GM04503 (cell line): Measurements from ENCODE around the gene NOTCH2NLA.
"Not testable (repeated sequence)": the region's sequence is repeated elsewhere in the genome, so short reads cannot be mapped to it uniquely, and the experiment has no call there.

Experiments used
- DNase-seq: peaks from one replicate; pipeline ENCODE4 v3.0.0-alpha.2; 2012; ENCODE audit warnings: low read depth

The NOTCH2NLA gene

DNA sequence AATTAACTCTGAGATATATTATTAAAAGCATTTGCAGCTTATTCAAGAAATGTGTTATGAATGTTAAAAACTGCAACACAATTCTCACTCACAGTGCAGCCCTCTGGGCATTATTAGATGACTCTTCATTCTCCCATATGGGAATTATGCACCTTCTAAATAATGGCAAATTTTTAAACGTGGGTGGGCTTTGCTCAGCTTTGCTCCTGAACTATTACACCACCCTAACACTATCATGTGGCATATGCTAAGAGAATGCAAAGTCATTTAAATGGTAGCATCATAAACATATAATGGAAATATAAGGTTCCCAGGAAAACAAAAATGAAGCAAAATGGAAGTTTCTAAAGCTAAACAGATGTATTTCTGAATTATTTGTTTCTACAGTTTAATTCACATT, 61.5 kb downstream of the NOTCH2NLA start:
- DNase-seq, result not testable (repeated sequence)

DNA sequence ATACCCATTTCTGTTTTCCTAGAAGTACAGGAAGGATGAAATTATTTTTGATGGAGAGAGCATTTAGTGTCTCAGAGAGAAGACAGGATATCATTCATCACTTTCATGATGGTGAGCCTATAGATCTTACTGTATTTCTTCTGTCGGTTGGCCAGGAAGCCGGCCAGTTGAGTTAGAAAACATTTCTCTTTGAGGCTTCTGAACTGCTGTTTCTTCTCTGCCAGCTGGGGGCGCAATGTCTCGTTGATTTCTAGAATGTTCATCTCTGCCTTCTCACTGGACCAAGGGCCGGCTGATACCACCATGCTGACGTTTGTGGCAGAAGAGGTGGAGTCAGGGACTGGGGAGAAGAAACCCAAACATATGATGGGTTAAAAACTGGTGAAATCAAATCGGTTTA, 84.4 kb downstream of the NOTCH2NLA start, which contains the start of gene NBPF10:
NBPF10 (minus strand) TSS at position 340 of the 400 bp plus-strand sequence; CDS start at position 305, 35 bp downstream.
- not testable (repeated sequence) for DNase-seq
